GM12864 (cell line): ENCODE data around the gene MARVELD1.

ENCODE experiments used
- DNase-seq: peaks from one replicate; pipeline ENCODE4 v3.0.0-alpha.2; 2011; ENCODE audit warnings: low read depth
- H3K4me3 ChIP-seq: 2 replicates; pipeline ENCODE4 v1.5.1; 2011; ENCODE audit warnings: mild to moderate bottlenecking, low read depth, low read length, control low read depth
- TF ChIP-seq, protein P1 (sequence below): IDR thresholded peaks from 2 replicates; pipeline ENCODE4 v1.5.1; 2011; ENCODE audit warnings: low read depth, mild to moderate bottlenecking, moderate library complexity, low read length, control low read depth, inconsistent platforms; ENCODE audit errors: missing control alignments

MARVELD1 gene

DNA sequence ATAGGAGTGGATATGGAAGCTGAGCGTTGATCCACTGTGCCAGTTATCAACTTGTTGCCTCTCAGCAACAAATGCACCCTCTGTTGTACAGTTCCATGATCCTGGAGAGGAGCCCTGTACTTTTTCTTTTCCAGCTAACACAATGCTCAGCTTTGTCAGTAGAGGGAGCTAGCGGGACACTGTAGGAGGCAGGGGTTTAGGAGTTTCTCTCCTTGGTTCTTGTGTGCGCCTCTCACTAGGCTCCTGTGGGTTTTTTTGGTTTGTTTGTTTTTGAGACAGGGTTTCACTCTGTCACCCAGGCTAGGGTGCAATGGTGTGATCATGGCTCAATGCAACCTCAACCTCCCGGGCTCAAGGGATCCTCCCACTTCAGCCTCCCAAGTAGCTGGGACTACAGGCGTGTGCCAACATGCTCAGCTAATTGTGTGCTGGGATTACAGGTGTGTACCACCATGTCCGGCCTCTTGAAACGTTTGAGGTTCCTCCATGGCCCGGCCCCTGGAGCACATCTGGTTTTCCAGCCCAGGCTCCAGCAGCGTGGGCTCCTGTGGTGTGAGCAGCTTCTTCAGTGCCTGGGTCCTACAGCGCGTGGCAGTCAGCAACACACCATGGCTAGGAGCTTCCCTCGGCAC, 12.0 kb upstream of the MARVELD1 start:
- no peak overlapping the region for H3K4me3 ChIP-seq
- DNase-seq = peak; percentile 39
- TF ChIP-seq, protein P1, sequence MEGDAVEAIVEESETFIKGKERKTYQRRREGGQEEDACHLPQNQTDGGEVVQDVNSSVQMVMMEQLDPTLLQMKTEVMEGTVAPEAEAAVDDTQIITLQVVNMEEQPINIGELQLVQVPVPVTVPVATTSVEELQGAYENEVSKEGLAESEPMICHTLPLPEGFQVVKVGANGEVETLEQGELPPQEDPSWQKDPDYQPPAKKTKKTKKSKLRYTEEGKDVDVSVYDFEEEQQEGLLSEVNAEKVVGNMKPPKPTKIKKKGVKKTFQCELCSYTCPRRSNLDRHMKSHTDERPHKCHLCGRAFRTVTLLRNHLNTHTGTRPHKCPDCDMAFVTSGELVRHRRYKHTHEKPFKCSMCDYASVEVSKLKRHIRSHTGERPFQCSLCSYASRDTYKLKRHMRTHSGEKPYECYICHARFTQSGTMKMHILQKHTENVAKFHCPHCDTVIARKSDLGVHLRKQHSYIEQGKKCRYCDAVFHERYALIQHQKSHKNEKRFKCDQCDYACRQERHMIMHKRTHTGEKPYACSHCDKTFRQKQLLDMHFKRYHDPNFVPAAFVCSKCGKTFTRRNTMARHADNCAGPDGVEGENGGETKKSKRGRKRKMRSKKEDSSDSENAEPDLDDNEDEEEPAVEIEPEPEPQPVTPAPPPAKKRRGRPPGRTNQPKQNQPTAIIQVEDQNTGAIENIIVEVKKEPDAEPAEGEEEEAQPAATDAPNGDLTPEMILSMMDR = peak; percentile 92

DNA sequence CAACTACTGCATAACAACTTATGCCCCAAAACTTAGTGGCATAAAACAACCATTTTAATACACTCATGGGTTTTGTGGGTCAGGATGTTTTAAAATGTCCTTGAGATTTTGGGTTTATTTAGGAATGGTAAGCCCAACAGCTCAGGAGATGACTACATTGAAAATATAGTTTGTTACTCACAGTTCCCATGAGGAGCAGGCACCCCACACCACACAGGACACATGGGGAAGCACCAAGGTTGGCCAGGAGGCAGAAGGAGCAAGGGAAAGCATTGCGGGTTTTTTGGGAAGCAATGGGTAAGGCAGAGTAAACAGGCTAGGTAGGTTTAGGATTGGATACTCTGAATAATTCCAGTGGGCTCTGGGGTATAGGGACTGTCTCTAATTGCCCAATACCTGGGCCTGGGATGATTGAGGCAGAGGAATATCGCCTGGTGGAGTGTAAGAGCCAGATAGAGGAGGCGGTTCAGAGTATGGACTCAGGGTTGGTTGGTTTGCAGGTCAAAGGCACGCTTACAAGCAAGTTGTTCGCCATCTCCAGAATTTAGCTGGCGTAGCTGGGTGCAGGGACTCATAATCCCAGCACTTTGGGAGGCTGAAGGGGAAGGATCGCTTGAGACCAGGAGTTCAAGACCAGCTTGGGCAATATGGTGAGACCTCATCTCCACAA, 10.0 kb upstream of the MARVELD1 start:
- TF ChIP-seq, protein P1 = no peak
- no peak for DNase-seq
- H3K4me3 ChIP-seq = no peak overlapping the region

DNA sequence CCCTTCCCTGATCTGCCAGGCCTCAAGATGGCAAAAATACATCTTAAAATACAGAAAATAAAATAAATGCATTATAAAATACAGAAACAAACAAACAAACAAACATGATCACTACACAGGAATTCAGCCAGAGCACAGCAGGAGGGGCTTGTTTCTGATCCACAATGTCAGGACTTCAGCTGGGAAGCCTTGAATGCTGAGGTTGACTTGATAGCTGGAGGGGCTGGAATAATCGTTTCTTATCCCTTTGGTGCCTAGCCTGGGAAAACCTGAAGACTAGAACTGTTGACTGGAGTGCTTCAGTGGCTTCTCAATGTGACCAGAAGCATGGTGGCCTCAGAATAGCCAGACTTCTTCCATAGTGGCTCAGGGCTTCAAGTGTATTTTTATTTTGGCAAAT, 9.2 kb upstream of the MARVELD1 start:
- TF ChIP-seq, protein P1 = no peak
- no peak overlapping the region for H3K4me3 ChIP-seq
- DNase-seq = no peak

DNA sequence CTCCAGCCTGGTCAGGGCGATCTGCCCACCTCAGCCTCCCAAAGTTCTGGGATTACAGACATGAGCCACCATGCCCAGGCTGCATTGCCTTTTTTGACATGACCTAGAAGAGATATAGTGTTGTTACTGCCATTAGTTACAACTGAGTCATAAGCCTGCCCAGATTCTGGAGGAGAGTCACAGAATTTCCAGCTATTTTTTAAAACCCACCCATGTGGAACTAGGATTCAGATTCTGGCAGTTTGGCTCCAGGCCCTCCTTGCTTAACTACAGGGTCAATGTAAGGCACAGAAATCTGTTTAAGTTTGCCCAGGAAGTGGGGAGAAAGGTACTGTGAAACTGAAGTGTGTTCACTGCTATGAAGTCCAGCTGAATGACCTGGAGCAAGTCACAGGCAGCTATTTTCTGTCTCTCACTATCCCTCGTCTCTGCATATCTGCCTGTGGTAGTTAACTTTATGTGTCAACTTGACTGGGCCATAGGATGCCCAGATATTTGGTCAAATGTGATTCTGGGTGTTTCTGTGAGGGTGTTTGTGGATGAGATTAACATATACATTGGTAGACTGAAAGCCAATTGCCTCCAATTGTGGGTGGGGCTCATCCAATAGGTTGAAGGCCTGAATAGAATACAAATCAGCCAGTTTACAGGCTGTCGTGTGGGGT, 8.4 kb upstream of the MARVELD1 start:
- TF ChIP-seq, protein P1 = no peak
- no peak for DNase-seq
- H3K4me3 ChIP-seq = no peak overlapping the region

DNA sequence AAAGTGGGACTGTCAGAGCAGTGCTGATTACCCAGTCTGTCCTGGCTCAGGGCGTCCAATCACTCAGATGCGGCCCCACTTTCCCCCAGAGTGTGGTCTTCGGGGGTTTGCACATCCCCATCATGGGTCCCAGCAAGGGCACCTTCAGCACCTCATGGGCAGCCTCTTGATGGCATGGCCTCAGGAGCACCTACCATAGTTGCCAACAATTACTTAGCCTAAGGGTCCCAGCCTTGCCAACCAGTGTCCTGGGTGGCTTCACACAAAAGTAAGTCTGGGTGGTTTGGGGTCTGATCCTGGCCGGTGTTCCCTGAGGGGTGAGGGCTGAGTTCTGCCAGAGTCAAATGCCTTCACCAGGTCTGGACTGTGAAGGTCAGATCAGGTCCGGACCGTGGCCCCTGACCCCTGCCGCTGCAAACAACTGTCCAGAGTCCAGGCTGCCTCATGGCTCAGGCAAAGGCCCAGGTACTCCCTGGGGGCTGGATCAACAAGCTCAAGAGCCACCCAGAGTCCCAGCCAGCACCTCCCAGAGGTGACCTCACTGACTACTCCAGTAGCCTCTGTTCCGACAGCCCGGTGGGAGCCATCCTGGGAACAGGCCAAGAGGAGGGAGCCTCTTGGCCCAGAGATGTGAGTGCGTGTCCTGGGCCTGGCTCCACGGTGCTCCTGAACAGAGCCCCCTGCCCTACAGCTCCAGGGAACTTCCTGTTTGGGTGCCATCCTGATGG, 6.2 kb upstream of the MARVELD1 start:
- TF ChIP-seq, protein P1 = no peak
- no peak for DNase-seq
- H3K4me3 ChIP-seq = no peak overlapping the region

DNA sequence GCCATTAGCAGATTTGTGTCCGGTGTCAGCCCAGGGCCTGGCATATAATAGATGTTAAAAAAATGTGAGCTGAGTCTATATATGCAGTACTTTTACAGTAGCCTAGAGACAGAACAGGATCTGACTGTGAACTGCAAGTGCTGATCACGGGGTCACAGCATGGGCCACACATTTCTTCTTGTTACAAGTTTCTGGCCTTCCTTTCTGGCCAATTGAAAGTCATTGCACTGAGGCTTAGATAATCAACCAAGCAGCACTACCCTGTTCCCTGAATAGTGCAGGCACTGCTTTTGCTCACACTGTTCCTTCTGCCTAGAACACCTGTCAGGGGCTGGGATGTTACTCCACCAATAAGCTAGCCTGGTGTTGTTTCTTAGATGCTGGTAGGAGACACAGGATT, 5.4 kb upstream of the MARVELD1 start:
- TF ChIP-seq, protein P1 = no peak
- H3K4me3 ChIP-seq = no peak overlapping the region
- DNase-seq = no peak
